Progenitor cell of endocrine pancreas (in vitro differentiated cells): Measurements from ENCODE around the gene NUP43. TPM values are rescaled to one million over a fixed set of nuclear protein-coding genes. Genes with fewer than 3 reads are reported as not detected.
A peak's percentile ranks its signal among the peaks of the same experiment; 100 is the strongest.

ENCODE experiments used
- DNase-seq: peaks from one replicate; pipeline ENCODE4 v3.0.0; 2021; ENCODE audit warnings: low spot score; ENCODE audit not compliant: unreplicated experiment
- H3K27ac Mint-ChIP-seq: 2 replicates; pipeline ENCODE4 v1.8.0; 2021; ENCODE audit warnings: mild to moderate bottlenecking, moderate library complexity, mixed read lengths
- H3K27me3 Mint-ChIP-seq: 2 replicates; pipeline ENCODE4 v1.8.0; 2021; ENCODE audit warnings: mixed read lengths
- H3K36me3 Mint-ChIP-seq: 2 replicates; pipeline ENCODE4 v1.8.0; 2022; ENCODE audit warnings: mixed read lengths; ENCODE audit not compliant: insufficient read depth
- H3K4me1 Mint-ChIP-seq: 2 replicates; pipeline ENCODE4 v1.8.0; 2021; ENCODE audit warnings: low read depth, mixed read lengths
- H3K4me3 Mint-ChIP-seq: 2 replicates; pipeline ENCODE4 v1.8.0; 2021; ENCODE audit warnings: low read depth, mild to moderate bottlenecking, moderate library complexity, mixed read lengths
- H3K9me3 Mint-ChIP-seq: 2 replicates; pipeline ENCODE4 v1.8.0; 2021; ENCODE audit warnings: low read depth, mixed read lengths
- CTCF ChIP-seq: fragments of 200-600 bp; sonication (generic); IDR thresholded peaks from one replicate; pipeline ENCODE4 v1.5.0; 2021; ENCODE audit warnings: antibody characterized with exemption, mild to moderate bottlenecking; ENCODE audit not compliant: unreplicated experiment
- total RNA-seq: library from RNA; stranded (reverse); gene quantifications from 2 replicates; pipeline ENCODE4 v1.2.1, GENCODE V29; 2021

The NUP43 gene
- total RNA-seq, 1 donor from 2014 or later = 58.0 TPM

GRCh38 chr6:149699150-149699549 lies 47.2 kb downstream of the NUP43 start:
- no peaks in the 10 kb centered on the region for H3K27me3 Mint-ChIP-seq
- no peak for TF ChIP-seq CTCF
- H3K27ac Mint-ChIP-seq = no peak overlapping the region
- H3K9me3 Mint-ChIP-seq = no peaks in the 10 kb centered on the region
- no peak overlapping the region for H3K4me3 Mint-ChIP-seq
- H3K36me3 Mint-ChIP-seq = peaks cover 2% of the 10 kb centered on the region
- DNase-seq = no peak
- H3K4me1 Mint-ChIP-seq = no peaks in the 10 kb centered on the region

GRCh38 chr6:149698175-149698574 lies 48.2 kb downstream of the NUP43 start:
- no peak for TF ChIP-seq CTCF
- H3K27ac Mint-ChIP-seq = no peak overlapping the region
- H3K9me3 Mint-ChIP-seq = no peaks in the 10 kb centered on the region
- no peak for DNase-seq
- no peaks in the 10 kb centered on the region for H3K27me3 Mint-ChIP-seq
- H3K4me3 Mint-ChIP-seq = no peak overlapping the region
- H3K36me3 Mint-ChIP-seq = peaks cover 4% of the 10 kb centered on the region
- H3K4me1 Mint-ChIP-seq = no peaks in the 10 kb centered on the region

GRCh38 chr6:149696901-149697300 lies 49.4 kb downstream of the NUP43 start:
- Mint-ChIP-seq H3K4me3 (no peak overlapping the region), H3K9me3 (no peaks in the 10 kb centered on the region), H3K27ac (no peak overlapping the region), H3K36me3 (peaks cover 4% of the 10 kb centered on the region), H3K27me3 (no peaks in the 10 kb centered on the region), H3K4me1 (no peaks in the 10 kb centered on the region)
- no peak for DNase-seq
- TF ChIP-seq CTCF = no peak

- no peak overlapping the region for H3K4me3 Mint-ChIP-seq
- no peak for TF ChIP-seq CTCF
- H3K27me3 Mint-ChIP-seq = no peaks in the 10 kb centered on the region
- no peaks in the 10 kb centered on the region for H3K9me3 Mint-ChIP-seq
- no peak overlapping the region for H3K27ac Mint-ChIP-seq
- H3K4me1 Mint-ChIP-seq = no peaks in the 10 kb centered on the region
- no peak for DNase-seq
- peaks cover 8% of the 10 kb centered on the region for H3K36me3 Mint-ChIP-seq
Measured at GRCh38 chr6:149694921-149695320, 51.4 kb downstream of the NUP43 start.

- H3K36me3 Mint-ChIP-seq = peaks cover 18% of the 10 kb centered on the region
- H3K9me3 Mint-ChIP-seq = no peaks in the 10 kb centered on the region
- no peak for TF ChIP-seq CTCF
- H3K4me1 Mint-ChIP-seq = peaks cover 1% of the 10 kb centered on the region
- H3K27ac Mint-ChIP-seq = peak overlapping the region; percentile 54
- no peak overlapping the region for H3K4me3 Mint-ChIP-seq
- no peak for DNase-seq
- no peaks in the 10 kb centered on the region for H3K27me3 Mint-ChIP-seq
Measured at GRCh38 chr6:149691201-149691600, 55.1 kb downstream of the NUP43 start.
